ENCODE measurements around the gene P2RY6.
A peak's percentile ranks its signal among the peaks of the same experiment; 100 is the strongest.

P2RY6 gene

GRCh38 chr11:73267906-73268540, 4.1 kb upstream of the P2RY6 start:
- no peak overlapping the region for H3K4me3 ChIP-seq (ENCODE audit: low read depth, low read length)
- DNase-seq (ENCODE audit: low read depth) = no peak
- TF ChIP-seq, protein P1, sequence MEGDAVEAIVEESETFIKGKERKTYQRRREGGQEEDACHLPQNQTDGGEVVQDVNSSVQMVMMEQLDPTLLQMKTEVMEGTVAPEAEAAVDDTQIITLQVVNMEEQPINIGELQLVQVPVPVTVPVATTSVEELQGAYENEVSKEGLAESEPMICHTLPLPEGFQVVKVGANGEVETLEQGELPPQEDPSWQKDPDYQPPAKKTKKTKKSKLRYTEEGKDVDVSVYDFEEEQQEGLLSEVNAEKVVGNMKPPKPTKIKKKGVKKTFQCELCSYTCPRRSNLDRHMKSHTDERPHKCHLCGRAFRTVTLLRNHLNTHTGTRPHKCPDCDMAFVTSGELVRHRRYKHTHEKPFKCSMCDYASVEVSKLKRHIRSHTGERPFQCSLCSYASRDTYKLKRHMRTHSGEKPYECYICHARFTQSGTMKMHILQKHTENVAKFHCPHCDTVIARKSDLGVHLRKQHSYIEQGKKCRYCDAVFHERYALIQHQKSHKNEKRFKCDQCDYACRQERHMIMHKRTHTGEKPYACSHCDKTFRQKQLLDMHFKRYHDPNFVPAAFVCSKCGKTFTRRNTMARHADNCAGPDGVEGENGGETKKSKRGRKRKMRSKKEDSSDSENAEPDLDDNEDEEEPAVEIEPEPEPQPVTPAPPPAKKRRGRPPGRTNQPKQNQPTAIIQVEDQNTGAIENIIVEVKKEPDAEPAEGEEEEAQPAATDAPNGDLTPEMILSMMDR (IDR thresholded peaks at IDR 0.05; ENCODE audit: low read depth, low read length) = no peak
- TF ChIP-seq MAX (IDR thresholded peaks at IDR 0.05; ENCODE audit: low read depth, low read length) = no peak
- TF ChIP-seq MYC (IDR thresholded peaks at IDR 0.05; ENCODE audit: low read depth, low read length) = no peak
- no peak for TF ChIP-seq POLR2A (IDR thresholded peaks at IDR 0.05; ENCODE audit: extremely low read depth, insufficient read length)

DNA sequence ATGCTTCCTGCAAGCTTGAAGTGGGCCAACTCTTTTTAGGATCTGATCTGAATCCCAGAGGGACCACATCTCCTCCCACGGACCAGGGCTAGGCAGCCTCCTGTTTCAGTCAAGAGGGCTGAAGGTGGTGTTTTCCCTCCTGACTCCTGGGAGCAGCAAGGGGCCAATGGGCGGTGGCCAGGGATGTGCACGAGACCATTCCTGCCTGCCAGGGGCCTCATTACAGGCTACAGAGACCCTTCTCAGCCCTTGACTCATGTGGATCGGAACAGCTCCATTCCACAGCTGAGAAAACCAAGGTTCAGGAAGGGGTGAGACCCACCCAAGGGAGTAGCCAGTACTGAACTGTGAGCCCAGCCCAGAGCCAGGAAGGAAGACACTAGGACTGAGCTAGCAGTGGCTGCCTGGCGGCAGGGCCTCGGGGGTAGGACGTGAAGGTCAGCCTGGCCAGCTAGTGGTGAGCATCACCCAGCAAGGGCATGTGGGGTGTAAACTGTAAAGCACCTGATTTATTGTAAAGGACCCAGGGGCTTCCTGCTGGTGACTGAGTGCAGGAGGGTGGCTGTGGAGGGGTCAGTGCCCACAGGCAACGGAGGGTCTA, 3.4 kb upstream of the P2RY6 start:
- DNase-seq (ENCODE audit: low read depth) = no peak
- TF ChIP-seq MYC (IDR thresholded peaks at IDR 0.05; ENCODE audit: low read depth, low read length) (no peak), MAX (IDR thresholded peaks at IDR 0.05; ENCODE audit: low read depth, low read length) (no peak)
- TF ChIP-seq, protein P1 (IDR thresholded peaks at IDR 0.05; ENCODE audit: low read depth, low read length) = no peak
- no peak overlapping the region for H3K4me3 ChIP-seq (ENCODE audit: low read depth, low read length)

GRCh38 chr11:73269459-73270015, 2.6 kb upstream of the P2RY6 start:
- no peak for DNase-seq (ENCODE audit: low read depth)
- TF ChIP-seq, protein P1 (IDR thresholded peaks at IDR 0.05; ENCODE audit: low read depth, low read length) = no peak
- TF ChIP-seq POLR2A (IDR thresholded peaks at IDR 0.05; ENCODE audit: extremely low read depth, insufficient read length) = no peak
- TF ChIP-seq MYC (IDR thresholded peaks at IDR 0.05; ENCODE audit: low read depth, low read length) = no peak
- no peak for TF ChIP-seq MAX (IDR thresholded peaks at IDR 0.05; ENCODE audit: low read depth, low read length)
- H3K4me3 ChIP-seq (ENCODE audit: low read depth, low read length) = no peak overlapping the region

DNA sequence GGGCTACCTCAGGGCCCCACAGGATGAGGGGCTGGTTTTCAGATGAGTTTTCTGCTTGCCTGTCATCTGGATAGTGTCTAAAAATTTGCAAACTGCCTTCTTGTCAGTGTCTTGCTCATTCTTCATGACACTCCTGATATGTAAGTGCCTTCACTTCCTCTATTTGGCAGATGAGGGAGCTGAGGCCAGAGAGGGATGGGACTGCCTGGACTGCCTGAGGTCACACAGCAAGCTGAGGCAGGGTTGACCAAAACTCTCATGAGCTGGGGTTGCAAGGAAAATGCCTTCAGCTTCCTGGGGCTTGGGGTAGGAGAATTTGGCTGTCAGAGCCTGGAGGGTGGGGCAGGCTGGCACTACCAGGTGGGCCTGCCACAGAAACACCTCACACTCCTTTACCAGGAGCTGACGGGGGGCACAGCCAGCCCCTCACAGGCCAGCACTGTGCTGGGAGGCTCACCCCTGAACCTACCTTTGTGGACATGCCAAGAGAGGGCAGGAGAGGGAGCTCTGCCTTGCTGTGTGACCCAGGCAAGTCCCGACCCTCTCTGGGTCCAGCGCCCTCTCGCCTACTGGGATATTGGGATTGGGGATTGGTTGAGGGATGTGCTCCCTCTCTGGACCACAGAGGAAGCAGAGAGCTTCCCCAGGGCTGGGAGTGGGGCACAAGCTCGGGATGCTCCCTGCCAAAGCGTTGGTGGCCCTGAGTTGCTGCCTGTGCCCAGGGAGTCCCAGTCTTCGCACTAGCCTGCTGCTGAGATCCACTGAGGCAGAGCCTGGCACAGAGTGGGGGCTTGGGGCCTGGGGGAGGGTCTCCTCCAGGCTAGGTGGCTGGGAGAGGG, 1.9 kb upstream of the P2RY6 start:
- peak; percentile 73 for DNase-seq (ENCODE audit: low read depth)
- H3K4me3 ChIP-seq (ENCODE audit: low read depth, low read length) = no peak overlapping the region

More for the DNA sequence above, 1.9 kb upstream of the P2RY6 start:
- no peak for TF ChIP-seq MAX (IDR thresholded peaks at IDR 0.05; ENCODE audit: low read depth, low read length)
- TF ChIP-seq, protein P1 (IDR thresholded peaks at IDR 0.05; ENCODE audit: low read depth, low read length) = no peak
- TF ChIP-seq MYC (IDR thresholded peaks at IDR 0.05; ENCODE audit: low read depth, low read length) = no peak
- no peak for TF ChIP-seq POLR2A (IDR thresholded peaks at IDR 0.05; ENCODE audit: extremely low read depth, insufficient read length)
